B cell (primary cell): ENCODE results near the gene POLR2J2.
"Not testable (repeated sequence)": the region's sequence is repeated elsewhere in the genome, so short reads cannot be mapped to it uniquely, and the experiment has no call there.

Experiments
- CTCF ChIP-seq: fragments of 200-600 bp; IDR thresholded peaks from one replicate; pipeline ENCODE4 v1.8.0; 2022; ENCODE audit warnings: antibody characterized with exemption, mild to moderate bottlenecking
- EZH2 ChIP-seq: IDR thresholded peaks from 2 replicates; pipeline ENCODE4 v1.6.1; 2012; ENCODE audit warnings: borderline replicate concordance, low read depth, mild to moderate bottlenecking, moderate library complexity, low read length; ENCODE audit not compliant: insufficient read depth, poor library complexity, severe bottlenecking

- not testable (repeated sequence) for TF ChIP-seq CTCF, EZH2
Measured at GRCh38 chr7:102618122-102618521, 53.3 kb downstream of the POLR2J2 start.
